ENCODE data around the gene ATMIN.

GRCh38 chr16:81070979-81071378, 35.3 kb downstream of the ATMIN start:
- no peak for TF ChIP-seq CTCF (IDR thresholded peaks at IDR 0.05)
- no peak for TF ChIP-seq POLR2A (IDR thresholded peaks at IDR 0.05)

Data from body of pancreas (tissue), 4 donors.